Adrenal gland (tissue), 5 donors: ENCODE measurements around the gene DDX18.

Experiments used
- POLR2A ChIP-seq, 2 donors: fragments of 450-650 bp; IDR thresholded peaks; one replicate each; pipeline ENCODE4 v1.6.1; 2017; ENCODE audit warnings: antibody characterized with exemption in 2 of 2, mild to moderate bottlenecking in 2 of 2, moderate library complexity in 1 of 2
- TF ChIP-seq, protein P1 (sequence below), 6 experiments: fragments of 450-650 bp in 4 of 6; fragments of 200-600 bp in 2 of 6; sonication (generic) in 1 of 6; IDR thresholded peaks; 1 replicate in 5 of 6; 2 replicates in 1 of 6; pipeline versions ENCODE4 v1.5.1 to v1.8.0; 2016 to 2021; ENCODE audit warnings: antibody characterized with exemption in 6 of 6, mild to moderate bottlenecking in 2 of 6, moderate library complexity in 1 of 6
- donor health status: DM: no; HTN: no; CAD: no.

DNA sequence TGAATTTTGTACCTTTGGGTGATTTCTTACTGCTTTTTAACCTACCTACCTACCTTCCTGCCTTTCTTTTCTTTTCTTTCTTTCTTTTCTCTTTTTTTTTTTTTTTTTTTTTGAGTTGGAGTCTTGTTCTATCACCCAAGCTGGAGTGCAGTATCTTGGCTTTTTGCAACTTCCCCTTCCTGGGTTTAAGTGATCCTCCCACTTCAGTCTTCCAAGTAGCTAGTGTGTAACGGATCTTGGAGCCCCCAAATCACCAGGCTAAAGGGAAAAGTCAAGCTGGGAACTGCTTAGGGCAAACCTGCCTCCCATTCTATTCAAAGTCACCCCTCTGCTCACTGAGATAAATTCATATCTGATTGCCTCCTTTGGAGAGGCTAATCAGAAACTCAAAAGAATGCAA lies 61.3 kb downstream of the DDX18 start:
- TF ChIP-seq POLR2A (IDR thresholded peaks at IDR 0.05): no peak
- TF ChIP-seq, protein P1, sequence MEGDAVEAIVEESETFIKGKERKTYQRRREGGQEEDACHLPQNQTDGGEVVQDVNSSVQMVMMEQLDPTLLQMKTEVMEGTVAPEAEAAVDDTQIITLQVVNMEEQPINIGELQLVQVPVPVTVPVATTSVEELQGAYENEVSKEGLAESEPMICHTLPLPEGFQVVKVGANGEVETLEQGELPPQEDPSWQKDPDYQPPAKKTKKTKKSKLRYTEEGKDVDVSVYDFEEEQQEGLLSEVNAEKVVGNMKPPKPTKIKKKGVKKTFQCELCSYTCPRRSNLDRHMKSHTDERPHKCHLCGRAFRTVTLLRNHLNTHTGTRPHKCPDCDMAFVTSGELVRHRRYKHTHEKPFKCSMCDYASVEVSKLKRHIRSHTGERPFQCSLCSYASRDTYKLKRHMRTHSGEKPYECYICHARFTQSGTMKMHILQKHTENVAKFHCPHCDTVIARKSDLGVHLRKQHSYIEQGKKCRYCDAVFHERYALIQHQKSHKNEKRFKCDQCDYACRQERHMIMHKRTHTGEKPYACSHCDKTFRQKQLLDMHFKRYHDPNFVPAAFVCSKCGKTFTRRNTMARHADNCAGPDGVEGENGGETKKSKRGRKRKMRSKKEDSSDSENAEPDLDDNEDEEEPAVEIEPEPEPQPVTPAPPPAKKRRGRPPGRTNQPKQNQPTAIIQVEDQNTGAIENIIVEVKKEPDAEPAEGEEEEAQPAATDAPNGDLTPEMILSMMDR (IDR thresholded peaks at IDR 0.05): no peak
